Osteocyte (in vitro differentiated cells): ENCODE measurements around the gene RPS6KA6. TPM values are rescaled to one million over a fixed set of nuclear protein-coding genes. Genes with fewer than 3 reads are reported as not detected.

ENCODE experiments used
- DNase-seq: peaks from one replicate; pipeline ENCODE4 v3.0.0; 2021; ENCODE audit warnings: mixed read lengths; ENCODE audit not compliant: unreplicated experiment; ENCODE audit errors: extremely low spot score
- H3K27ac Mint-ChIP-seq: one replicate; pipeline ENCODE4 v1.8.0; 2021; ENCODE audit warnings: mild to moderate bottlenecking, mixed read lengths; ENCODE audit not compliant: unreplicated experiment
- H3K27me3 Mint-ChIP-seq: one replicate; pipeline ENCODE4 v1.8.0; 2021; ENCODE audit warnings: mixed read lengths; ENCODE audit not compliant: unreplicated experiment
- H3K36me3 Mint-ChIP-seq: one replicate; pipeline ENCODE4 v1.8.0; 2021; ENCODE audit warnings: mixed read lengths; ENCODE audit not compliant: unreplicated experiment
- H3K4me1 Mint-ChIP-seq: one replicate; pipeline ENCODE4 v1.8.0; 2021; ENCODE audit warnings: mixed read lengths; ENCODE audit not compliant: unreplicated experiment
- H3K4me3 Mint-ChIP-seq: one replicate; pipeline ENCODE4 v1.8.0; 2021; ENCODE audit warnings: mild to moderate bottlenecking, moderate library complexity, mixed read lengths; ENCODE audit not compliant: unreplicated experiment
- H3K9me3 Mint-ChIP-seq: one replicate; pipeline ENCODE4 v1.8.0; 2021; ENCODE audit warnings: mixed read lengths; ENCODE audit not compliant: unreplicated experiment
- total RNA-seq: library from RNA; stranded (reverse); gene quantifications from 2 replicates; pipeline ENCODE4 v1.2.1, GENCODE V29; 2021
- TF ChIP-seq, protein P1 (sequence below): fragments of 200-600 bp; sonication (generic); IDR thresholded peaks from 2 replicates; pipeline ENCODE4 v1.5.0; 2021; ENCODE audit warnings: antibody characterized with exemption, mild to moderate bottlenecking, moderate library complexity

RPS6KA6 gene
- total RNA-seq, 1 donor from 2014 or later: 2.3 TPM

DNA sequence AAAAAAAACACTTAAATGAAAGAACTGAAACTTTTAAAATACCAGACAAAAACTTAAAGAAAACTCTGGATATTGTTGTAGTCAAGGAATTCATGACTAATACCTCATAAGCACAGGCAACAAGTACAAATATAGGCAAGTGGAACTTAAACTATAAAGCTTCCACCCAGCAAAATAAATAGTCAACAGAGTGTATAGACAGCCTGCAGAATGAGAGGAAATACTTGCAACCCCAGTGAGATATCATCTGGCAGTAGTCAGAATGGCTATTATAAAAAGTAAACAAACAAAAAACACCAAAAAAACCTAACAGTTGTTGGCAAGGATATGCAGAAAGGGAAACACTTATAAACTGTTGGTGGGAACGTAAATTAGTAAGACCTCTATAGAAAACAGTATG is 9.6 kb upstream of the RPS6KA6 start:
- Mint-ChIP-seq H3K27me3 (no peaks in the 10 kb centered on the region), H3K9me3 (peaks cover 25% of the 10 kb centered on the region), H3K36me3 (no peaks in the 10 kb centered on the region), H3K4me1 (no peaks in the 10 kb centered on the region), H3K27ac (no peak overlapping the region), H3K4me3 (no peak overlapping the region)
- TF ChIP-seq, protein P1, sequence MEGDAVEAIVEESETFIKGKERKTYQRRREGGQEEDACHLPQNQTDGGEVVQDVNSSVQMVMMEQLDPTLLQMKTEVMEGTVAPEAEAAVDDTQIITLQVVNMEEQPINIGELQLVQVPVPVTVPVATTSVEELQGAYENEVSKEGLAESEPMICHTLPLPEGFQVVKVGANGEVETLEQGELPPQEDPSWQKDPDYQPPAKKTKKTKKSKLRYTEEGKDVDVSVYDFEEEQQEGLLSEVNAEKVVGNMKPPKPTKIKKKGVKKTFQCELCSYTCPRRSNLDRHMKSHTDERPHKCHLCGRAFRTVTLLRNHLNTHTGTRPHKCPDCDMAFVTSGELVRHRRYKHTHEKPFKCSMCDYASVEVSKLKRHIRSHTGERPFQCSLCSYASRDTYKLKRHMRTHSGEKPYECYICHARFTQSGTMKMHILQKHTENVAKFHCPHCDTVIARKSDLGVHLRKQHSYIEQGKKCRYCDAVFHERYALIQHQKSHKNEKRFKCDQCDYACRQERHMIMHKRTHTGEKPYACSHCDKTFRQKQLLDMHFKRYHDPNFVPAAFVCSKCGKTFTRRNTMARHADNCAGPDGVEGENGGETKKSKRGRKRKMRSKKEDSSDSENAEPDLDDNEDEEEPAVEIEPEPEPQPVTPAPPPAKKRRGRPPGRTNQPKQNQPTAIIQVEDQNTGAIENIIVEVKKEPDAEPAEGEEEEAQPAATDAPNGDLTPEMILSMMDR: no peak
- DNase-seq: no peak

DNA sequence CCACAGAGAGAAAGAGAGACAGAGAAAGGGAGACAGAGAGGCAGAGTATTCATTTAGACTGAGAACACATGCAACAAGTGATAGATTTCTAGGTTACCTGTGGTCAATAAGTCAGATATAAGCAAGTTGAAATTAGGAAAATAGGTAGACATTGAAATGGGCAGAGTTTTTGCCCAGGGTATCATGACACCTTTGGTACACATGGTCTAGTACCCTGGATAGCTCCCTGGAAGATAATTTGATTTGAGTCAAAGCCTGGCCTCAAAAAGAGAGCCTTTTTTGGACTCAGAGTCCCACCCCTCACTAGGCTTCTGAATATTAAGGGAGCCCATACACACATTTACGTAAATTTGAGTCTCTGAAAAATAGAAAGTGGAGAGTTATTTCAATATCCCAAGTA is 4.0 kb upstream of the RPS6KA6 start:
- Mint-ChIP-seq H3K4me1 (peaks cover under 1% of the 10 kb centered on the region), H3K27me3 (no peaks in the 10 kb centered on the region), H3K36me3 (no peaks in the 10 kb centered on the region), H3K27ac (no peak overlapping the region), H3K4me3 (no peak overlapping the region), H3K9me3 (peaks cover 14% of the 10 kb centered on the region)
- no peak for DNase-seq
- TF ChIP-seq, protein P1: no peak

DNA sequence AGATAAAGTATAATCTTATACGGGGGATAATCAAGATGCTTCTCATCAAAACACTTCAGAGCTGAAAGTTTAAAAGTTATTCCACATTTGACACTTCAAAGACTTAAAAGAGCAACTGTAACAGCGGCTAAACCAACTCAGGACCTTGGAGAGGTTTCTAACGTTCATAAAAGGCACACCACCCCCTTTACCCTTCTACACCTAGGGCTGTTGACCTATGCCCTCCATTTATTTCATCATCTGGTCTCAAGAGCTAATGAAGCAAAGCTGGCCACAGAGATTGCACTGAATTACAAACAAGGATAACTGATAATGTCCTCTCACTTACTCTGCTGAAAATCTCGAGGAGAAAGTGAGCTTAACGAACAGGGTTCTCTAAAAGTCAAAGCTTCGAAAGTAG is 1.1 kb upstream of the RPS6KA6 start:
- TF ChIP-seq, protein P1: no peak
- peaks cover 5% of the 10 kb centered on the region for H3K4me1 Mint-ChIP-seq
- H3K4me3 Mint-ChIP-seq: no peak overlapping the region
- no peaks in the 10 kb centered on the region for H3K36me3 Mint-ChIP-seq
- H3K27ac Mint-ChIP-seq: no peak overlapping the region
- H3K9me3 Mint-ChIP-seq: peaks cover 15% of the 10 kb centered on the region
- DNase-seq: no peak
- H3K27me3 Mint-ChIP-seq: no peaks in the 10 kb centered on the region

DNA sequence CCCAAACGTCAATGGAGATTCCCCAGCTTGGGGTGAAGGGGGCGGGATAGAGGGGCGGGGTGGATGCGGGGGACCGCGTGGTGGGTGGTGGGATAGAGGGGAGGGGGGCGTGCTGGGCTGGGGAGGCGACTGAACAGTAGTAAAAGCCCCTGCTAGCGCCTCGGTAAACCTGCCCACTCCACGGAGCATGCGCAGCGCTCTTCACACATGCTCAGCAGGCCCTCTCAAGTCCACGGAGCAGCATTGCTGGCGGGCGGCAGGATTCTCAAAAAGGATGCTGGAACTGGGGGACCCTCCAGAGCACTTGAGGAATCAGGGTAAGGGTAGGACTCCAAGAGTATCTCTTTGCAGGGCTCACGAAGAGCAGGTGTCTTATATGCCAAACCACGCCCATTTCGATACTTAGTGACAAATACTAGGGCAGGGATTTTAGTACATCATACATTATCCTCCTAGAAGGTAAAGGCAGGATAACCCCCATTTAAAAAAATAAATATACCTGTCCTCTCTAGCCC is 378 bp upstream of the RPS6KA6 start:
- Mint-ChIP-seq H3K4me1 (peaks cover 5% of the 10 kb centered on the region), H3K36me3 (no peaks in the 10 kb centered on the region), H3K27ac (no peak overlapping the region), H3K27me3 (no peaks in the 10 kb centered on the region), H3K9me3 (peaks cover 10% of the 10 kb centered on the region), H3K4me3 (peak overlapping the region; percentile 80)
- TF ChIP-seq, protein P1: no peak
- no peak for DNase-seq

DNA sequence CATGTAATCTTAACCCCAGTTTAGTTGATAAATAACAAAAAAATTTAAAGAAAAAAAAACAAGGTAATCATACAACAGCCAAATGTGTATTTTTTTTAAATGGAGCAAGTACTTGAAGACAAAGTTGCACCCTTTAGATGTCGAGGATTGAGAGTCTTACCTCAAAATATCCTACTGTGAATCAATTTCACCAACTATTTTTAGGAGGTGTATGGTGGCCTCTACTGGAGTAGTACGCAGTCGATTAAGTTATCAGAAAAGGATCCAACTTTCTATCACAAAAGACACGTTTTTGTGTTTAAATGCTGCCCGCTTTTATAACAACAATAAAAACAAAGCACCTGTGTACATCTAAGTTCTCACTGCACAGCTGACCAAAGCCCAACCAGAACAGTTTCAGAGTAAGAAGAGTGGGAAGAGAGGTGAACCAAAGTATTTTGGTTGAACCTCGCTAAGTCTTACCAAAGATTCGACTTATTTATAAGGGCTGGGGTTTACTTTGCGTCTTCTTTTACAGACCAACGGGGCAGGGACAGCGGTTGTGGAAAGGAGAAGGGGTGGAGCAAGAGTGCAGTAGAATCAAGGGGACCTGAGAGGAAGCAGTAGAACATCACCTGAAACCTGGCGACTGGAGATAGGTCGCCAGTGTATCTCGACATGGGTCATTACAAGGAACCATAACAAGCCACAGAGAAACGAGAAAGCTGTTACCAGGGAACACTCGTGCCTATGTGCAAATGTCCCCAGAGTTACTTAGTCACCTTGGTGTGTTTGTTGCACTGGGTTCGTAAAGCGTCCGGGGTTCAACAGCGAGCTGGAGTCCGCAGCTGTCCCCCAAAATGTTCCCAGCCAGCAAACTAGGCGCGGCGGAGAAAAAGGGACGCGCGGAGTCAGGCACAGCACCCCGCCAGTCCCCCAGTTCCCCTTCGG is 1.1 kb downstream of the RPS6KA6 start:
- H3K36me3 Mint-ChIP-seq: no peaks in the 10 kb centered on the region
- peak overlapping the region; percentile 38 for H3K27ac Mint-ChIP-seq
- DNase-seq: no peak
- H3K4me1 Mint-ChIP-seq: peaks cover 5% of the 10 kb centered on the region
- H3K9me3 Mint-ChIP-seq: peaks cover 10% of the 10 kb centered on the region
- peak overlapping the region; percentile 80 for H3K4me3 Mint-ChIP-seq
- H3K27me3 Mint-ChIP-seq: no peaks in the 10 kb centered on the region
- TF ChIP-seq, protein P1: no peak
